OCI-LY7 (cell line): Measurements from ENCODE around the gene INTS1. TPM values are rescaled to one million over a fixed set of nuclear protein-coding genes. Genes with fewer than 3 reads are reported as not detected.

Source experiments
- BruUV-seq: library from RNA; stranded (reverse); fragments of 400-500 nt; replicated peaks from 2 replicates; lab custom pipeline; 2021; lab: Mats Ljungman, UMichigan
- CTCF ChIA-PET: fragments of 300-600 bp; sonication (Branson Sonifier 250); formaldehyde crosslinking; loops from one replicate; lab custom pipeline; 2022; ENCODE audit warnings: antibody characterized with exemption; ENCODE audit not compliant: unreplicated experiment; lab: Charles Lee
- POLR2A ChIA-PET: fragments of 300-600 bp; sonication (Branson Sonifier 250); formaldehyde crosslinking; loops from one replicate; lab custom pipeline; 2022; ENCODE audit warnings: antibody characterized with exemption; lab: Charles Lee
- DNase-seq: peaks from one replicate; pipeline ENCODE4 v3.0.0-alpha.2; 2015; ENCODE audit warnings: low spot score
- H2AFZ ChIP-seq: fragments of 200-600 bp; sonication (generic), shearing (Covaris generic); 2 replicates; pipeline ENCODE4 v1.6.1; 2014; ENCODE audit warnings: mild to moderate bottlenecking, antibody characterized with exemption, low read length, moderate library complexity
- H3K27ac ChIP-seq: fragments of 200-600 bp; sonication (generic); 2 replicates; pipeline ENCODE4 v1.5.1; 2014; ENCODE audit warnings: mixed run types, low read depth, mild to moderate bottlenecking, moderate library complexity, low read length, inconsistent platforms; ENCODE audit not compliant: poor library complexity, severe bottlenecking
- H3K36me3 ChIP-seq: fragments of 200-600 bp; sonication (generic); 2 replicates; pipeline ENCODE4 v1.6.1; 2014; ENCODE audit warnings: mild to moderate bottlenecking, antibody characterized with exemption, low read length, moderate library complexity, mixed read lengths; ENCODE audit not compliant: insufficient read depth
- H3K4me1 ChIP-seq: fragments of 200-600 bp; sonication (generic); 2 replicates; pipeline ENCODE4 v1.5.1; 2014; ENCODE audit warnings: mild to moderate bottlenecking, low read length; ENCODE audit not compliant: insufficient read depth, poor library complexity, severe bottlenecking
- H3K4me2 ChIP-seq: fragments of 200-600 bp; sonication (generic); 2 replicates; pipeline ENCODE4 v1.6.1; 2014; ENCODE audit warnings: mild to moderate bottlenecking, low read length
- H3K4me3 ChIP-seq: fragments of 200-600 bp; sonication (generic); 2 replicates; pipeline ENCODE4 v1.5.1; 2014; ENCODE audit warnings: mild to moderate bottlenecking, low read depth, low read length; ENCODE audit not compliant: poor library complexity, severe bottlenecking
- H3K79me2 ChIP-seq: fragments of 200-600 bp; sonication (generic); 2 replicates; pipeline ENCODE4 v1.6.1; 2016; ENCODE audit warnings: low read depth, mild to moderate bottlenecking, low read length, moderate library complexity, mixed read lengths; ENCODE audit not compliant: insufficient read depth
- H3K9me2 ChIP-seq: fragments of 200-600 bp; sonication (generic); 2 replicates; pipeline ENCODE4 v1.6.1; 2016; ENCODE audit warnings: mild to moderate bottlenecking, low read length, mixed read lengths; ENCODE audit not compliant: insufficient read depth
- H3K9me3 ChIP-seq: fragments of 200-600 bp; sonication (generic); 2 replicates; pipeline ENCODE4 v1.6.1; 2014; ENCODE audit warnings: mild to moderate bottlenecking, mixed run types, low read length, mixed read lengths
- H4K20me1 ChIP-seq: fragments of 200-600 bp; sonication (generic); 2 replicates; pipeline ENCODE4 v1.6.1; 2014; ENCODE audit warnings: mild to moderate bottlenecking, antibody characterized with exemption, low read length, moderate library complexity, mixed read lengths; ENCODE audit not compliant: insufficient read depth
- CTCF ChIP-seq: fragments of 200-600 bp; sonication (generic); conservative IDR thresholded peaks from 2 replicates; pipeline ENCODE4 v1.5.1; 2014; ENCODE audit warnings: mild to moderate bottlenecking, antibody characterized with exemption, low read length, moderate library complexity, mixed read lengths
- EZH2phosphoT487 ChIP-seq: fragments of 200-600 bp; sonication (generic); IDR thresholded peaks from 2 replicates; pipeline ENCODE4 v1.6.1; 2018; ENCODE audit warnings: low read depth, borderline replicate concordance, mild to moderate bottlenecking, mixed run types, antibody characterized with exemption, low read length, moderate library complexity, mixed read lengths
- intact Hi-C: fragments of 100-400 bp; cut with micrococcal nuclease; formaldehyde crosslinking; loops from one replicate; pipeline ENCODE4 v1.10.0; 2022; ENCODE audit not compliant: unreplicated experiment
- total RNA-seq, 2 experiments: library from RNA; depleted of rRNA in 1 of 2; stranded (reverse); fragments of >200 nt in 1 of 2; shearing (Covaris generic) in 1 of 2; gene quantifications; 2 replicates each; pipeline ENCODE4 v1.2.3, GENCODE V29; 2014 to 2022

The INTS1 gene
- total RNA-seq, 2 experiments from 2014 or later = 83.6 to 188 TPM

GRCh38 chr7:1531263-1531978, 27.2 kb upstream of the INTS1 start:
- peak overlapping the region; percentile 82 for H3K4me3 ChIP-seq
- TF ChIP-seq CTCF (no peak), EZH2phosphoT487 (no peak)
- peak overlapping the region; percentile 30 for H3K27ac ChIP-seq
- peaks cover 13% of the 10 kb centered on the region; the same call in 1 of the 2 replicates for H3K36me3 ChIP-seq
- no TSS peak for BruUV-seq
- intact Hi-C loops = loop anchor here (2.0 kb wide), 1 partner anchor 27 kb away; the partner anchor contains the start of gene INTS1
- peak overlapping the region; percentile 98 for H3K4me2 ChIP-seq
- peaks cover 9% of the 10 kb centered on the region; the same call in 1 of the 2 replicates for H4K20me1 ChIP-seq
- peaks cover 34% of the 10 kb centered on the region for H3K4me1 ChIP-seq
- no peaks in the 10 kb centered on the region for H3K9me2 ChIP-seq
- ChIA-PET POLR2A (interaction anchor here (0.6 kb wide), 1 partner anchor 1283 kb away, joined by 4 read pairs; no protein-coding TSS in a partner anchor), CTCF (no interaction called here)
- no peaks in the 10 kb centered on the region for H3K9me3 ChIP-seq
- H3K79me2 ChIP-seq = peaks cover 42% of the 10 kb centered on the region
- H2AFZ ChIP-seq = no peak overlapping the region
- DNase-seq = peak; percentile 41

GRCh38 chr7:1530946-1531262, 26.7 kb upstream of the INTS1 start:
- Histone ChIP-seq H3K36me3 (peaks cover 8% of the 10 kb centered on the region; the same call in 1 of the 2 replicates), H3K27ac (peak overlapping the region; percentile 30), H3K4me2 (peak overlapping the region; percentile 98), H3K9me2 (no peaks in the 10 kb centered on the region), H3K4me3 (peak overlapping the region; percentile 82), H3K9me3 (no peaks in the 10 kb centered on the region), H2AFZ (no peak overlapping the region), H3K4me1 (peaks cover 34% of the 10 kb centered on the region), H3K79me2 (peaks cover 40% of the 10 kb centered on the region), H4K20me1 (peaks cover 9% of the 10 kb centered on the region; the same call in 1 of the 2 replicates)
- DNase-seq = no peak
- no peak for TF ChIP-seq EZH2phosphoT487
- TF ChIP-seq CTCF = no peak
- ChIA-PET POLR2A (no interaction called here), CTCF (interaction anchor here (0.6 kb wide), 1 partner anchor 24 kb away, joined by 5 read pairs; no protein-coding TSS in a partner anchor)
- no TSS peak for BruUV-seq
- intact Hi-C loops = loop anchor here (2.0 kb wide), 1 partner anchor 26 kb away; the partner anchor contains the start of gene INTS1
